SK-N-SH treated with all-trans-retinoic acid at 6 μM for 48 hours (cell line): Measurements from ENCODE around the gene BICDL1.

Experiments
- ARNTL ChIP-seq: fragments of 450-650 bp; formaldehyde crosslinking; IDR thresholded peaks from 2 replicates; pipeline ENCODE4 v1.5.0; 2020; ENCODE audit warnings: low read depth, mild to moderate bottlenecking, moderate library complexity, borderline replicate concordance
- TCF4 ChIP-seq: fragments of 250-450 bp; sonication (Bioruptor Pico); IDR thresholded peaks from 2 replicates; pipeline ENCODE4 v1.8.0; 2021; ENCODE audit warnings: mild to moderate bottlenecking, moderate library complexity, borderline replicate concordance

DNA sequence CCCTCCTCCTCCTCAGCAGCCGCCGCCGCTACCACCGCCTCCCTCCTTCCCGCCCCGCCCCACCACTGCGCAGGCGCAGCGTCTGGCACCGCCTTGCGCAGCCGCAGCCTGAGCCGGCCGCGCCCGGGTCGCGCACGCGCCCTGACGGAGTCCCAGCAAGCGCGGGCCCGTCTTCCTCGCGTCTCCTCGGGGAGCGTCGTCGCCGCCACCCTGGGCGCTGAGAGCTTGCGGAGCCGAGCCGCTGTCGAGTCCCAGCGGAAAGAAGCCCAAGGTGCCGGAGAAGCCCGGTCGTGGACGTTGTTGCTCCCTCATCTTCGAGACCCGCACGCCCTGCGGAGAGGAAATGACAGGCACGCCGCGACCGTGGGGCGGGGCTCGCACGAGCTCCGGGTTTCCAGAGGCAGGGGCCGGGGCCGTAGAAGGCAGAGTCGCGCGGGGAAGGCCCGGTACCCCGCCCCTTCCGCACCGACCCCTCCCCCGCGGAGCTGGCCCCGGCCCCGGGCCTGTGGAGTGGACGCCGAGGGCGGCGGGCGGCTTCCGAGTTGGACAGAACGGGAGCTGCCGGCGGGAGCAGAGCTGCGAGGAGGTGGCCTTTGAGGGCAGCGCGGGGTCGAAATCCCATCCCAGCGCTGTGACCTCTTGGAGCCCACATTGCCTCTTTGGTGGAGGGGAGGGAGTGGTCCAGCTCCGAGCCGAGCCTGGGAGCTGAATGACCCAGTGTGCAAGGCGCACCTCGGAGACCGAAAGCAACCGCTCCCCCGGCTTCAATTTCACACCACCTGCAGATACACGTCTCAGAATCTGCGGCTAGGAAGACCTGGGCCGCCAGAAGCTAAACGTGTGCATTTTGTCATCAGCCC, 128.0 kb downstream of the BICDL1 start:
- TF ChIP-seq TCF4 (no peak), ARNTL (CRISPR knock-in tag) (no peak)
